GM23338 (cell line): ENCODE data around the gene SCN2A.

ENCODE experiments used
- EZH2phosphoT487 ChIP-seq: fragments of 200-600 bp; sonication (generic); IDR thresholded peaks from one replicate; pipeline ENCODE4 v1.8.1; 2018; ENCODE audit warnings: antibody characterized with exemption; ENCODE audit not compliant: unreplicated experiment
- POLR2AphosphoS5 ChIP-seq: IDR thresholded peaks from 2 replicates; pipeline ENCODE4 v1.6.1; 2016; ENCODE audit warnings: antibody characterized with exemption, low read depth

GRCh38 chr2:165193178-165193777 lies 45.9 kb upstream of the SCN2A start:
- TF ChIP-seq EZH2phosphoT487 (no peak), POLR2AphosphoS5 (no peak)
